GM12878 (cell line): Measurements from ENCODE around the gene CWC27. TPM values are rescaled to one million over a fixed set of nuclear protein-coding genes. Genes with fewer than 3 reads are reported as not detected.

Experiments
- ATAC-seq: fragments of 200-7000 bp; cut with Tn5 transposase; 3 replicates; pipeline ENCODE4 v1.9.1; 2020; ENCODE audit warnings: mild to moderate bottlenecking, moderate library complexity
- BruUV-seq: library from RNA; stranded (reverse); fragments of 400-500 nt; replicated peaks from 2 replicates; lab custom pipeline; 2021; lab: Mats Ljungman, UMichigan
- CTCF ChIA-PET: fragments of 300-600 bp; sonication (Branson Sonifier 250); formaldehyde crosslinking; extraction: SDS; loops from one replicate; lab custom pipeline; 2021; ENCODE audit warnings: inconsistent platforms; lab: Yijun Ruan, JAX
- POLR2A ChIA-PET: fragments of 350-600 bp; formaldehyde crosslinking; extraction: SDS; loops from one replicate; lab custom pipeline; 2021; ENCODE audit warnings: inconsistent platforms; lab: Charles Lee
- RAD21 ChIA-PET: fragments of 300-600 bp; sonication (Branson Sonifier 250); formaldehyde crosslinking; loops from one replicate; lab custom pipeline; 2023; ENCODE audit warnings: antibody characterized with exemption; ENCODE audit not compliant: unreplicated experiment; lab: Charles Lee
- SMC1A ChIA-PET: fragments of 300-600 bp; sonication (Branson Sonifier 250); formaldehyde crosslinking; loops from one replicate; lab custom pipeline; 2023; ENCODE audit not compliant: unreplicated experiment, uncharacterized antibody; lab: Charles Lee
- DNase-seq: peaks from one replicate; pipeline ENCODE4 v3.0.0-alpha.2; 2011; ENCODE audit warnings: low read depth, low spot score
- FAIRE-seq: peaks from 3 replicates; lab custom pipeline; 2011; peaks lifted over from hg19 to GRCh38; lab: Jason Lieb, UNC
- H2AFZ ChIP-seq: 2 replicates; pipeline ENCODE4 v1.6.0; 2011; ENCODE audit warnings: low read depth, low read length, control low read depth; ENCODE audit not compliant: control insufficient read depth
- H3K27ac ChIP-seq: 2 replicates; pipeline ENCODE4 v1.5.1; 2011; ENCODE audit warnings: control low read depth; ENCODE audit not compliant: control insufficient read depth, insufficient read depth
- H3K27me3 ChIP-seq, 2 experiments: replicated peaks in 1 of 2; 2 replicates each; pipeline versions ENCODE4 v1.6.0 to v1.6.1; 2011; ENCODE audit warnings: low read length in 1 of 2; ENCODE audit not compliant: control insufficient read depth in 2 of 2, insufficient read depth in 2 of 2
- H3K36me3 ChIP-seq, 2 experiments: 2 replicates each; pipeline ENCODE4 v1.5.1; 2011; ENCODE audit warnings: low read length in 1 of 2; ENCODE audit not compliant: control insufficient read depth in 2 of 2, insufficient read depth in 2 of 2
- H3K4me1 ChIP-seq: 2 replicates; pipeline ENCODE4 v1.6.1; 2011; ENCODE audit warnings: mild to moderate bottlenecking, low read length, moderate library complexity, mixed read lengths; ENCODE audit not compliant: control insufficient read depth, insufficient read depth
- H3K4me2 ChIP-seq: 2 replicates; pipeline ENCODE4 v1.6.0; 2011; ENCODE audit warnings: control low read depth; ENCODE audit not compliant: control insufficient read depth, insufficient read depth
- H3K4me3 ChIP-seq: fragments of 200-600 bp; sonication (generic); 2 replicates; pipeline ENCODE4 v1.5.1; 2016
- H3K79me2 ChIP-seq: 2 replicates; pipeline ENCODE4 v1.6.0; 2011; ENCODE audit warnings: low read length; ENCODE audit not compliant: control insufficient read depth, insufficient read depth
- H3K9ac ChIP-seq: 2 replicates; pipeline ENCODE4 v1.8.0; 2011; ENCODE audit warnings: low read length, control low read depth, mixed read lengths; ENCODE audit not compliant: control insufficient read depth, insufficient read depth
- H3K9me3 ChIP-seq: replicated peaks from 3 replicates; pipeline ENCODE4 v1.5.1; 2011; ENCODE audit warnings: mild to moderate bottlenecking, low read length; ENCODE audit not compliant: control insufficient read depth, insufficient read depth
- H4K20me1 ChIP-seq: 2 replicates; pipeline ENCODE4 v1.6.0; 2011; ENCODE audit not compliant: control insufficient read depth, insufficient read depth
- BCL11A ChIP-seq: IDR thresholded peaks from 2 replicates; pipeline ENCODE4 v1.6.1; 2011; ENCODE audit warnings: low read depth, low read length
- CBX5 ChIP-seq: sonication (generic); IDR thresholded peaks from 2 replicates; pipeline ENCODE4 v1.6.1; 2016; ENCODE audit warnings: low read depth, moderate library complexity, mild to moderate bottlenecking, inconsistent platforms
- IKZF2 ChIP-seq, 2 experiments: fragments of 450-650 bp; IDR thresholded peaks; 2 replicates each; pipeline ENCODE4 v1.6.1; 2017; ENCODE audit warnings: mild to moderate bottlenecking in 2 of 2, moderate library complexity in 2 of 2
- MXI1 ChIP-seq: fragments of 150-350 bp; IDR thresholded peaks from 2 replicates; pipeline ENCODE4 v1.6.1; 2011; ENCODE audit warnings: low read depth, mild to moderate bottlenecking, inconsistent platforms, low read length, improper control_type of control experiment
- RELA ChIP-seq: fragments of 450-650 bp; IDR thresholded peaks from 2 replicates; pipeline ENCODE4 v1.8.0; 2014; ENCODE audit warnings: borderline replicate concordance; ENCODE audit not compliant: partially characterized antibody
- RUNX3 ChIP-seq: IDR thresholded peaks from 2 replicates; pipeline ENCODE4 v1.6.1; 2012; ENCODE audit warnings: low read length, inconsistent platforms
- SUPT20H ChIP-seq: IDR thresholded peaks from 2 replicates; pipeline ENCODE4 v1.6.1; 2011; ENCODE audit warnings: low read depth, mild to moderate bottlenecking, low read length, moderate library complexity, borderline replicate concordance; ENCODE audit not compliant: control insufficient read depth
- ZSCAN29 ChIP-seq: fragments of 450-650 bp; IDR thresholded peaks from 2 replicates; pipeline ENCODE4 v1.6.1; 2017; ENCODE audit warnings: mild to moderate bottlenecking, moderate library complexity
- whole genome bisulfite sequencing: methylation state at CpG from one replicate; pipeline ENCODE4 v1.1.6; 2016; ENCODE audit warnings: low lambda C conversion rate; ENCODE audit not compliant: insufficient replicate concordance, insufficient coverage; ENCODE audit errors: missing lambda C conversion rate; 5-methylcytosine and 5-hydroxymethylcytosine counted together
- in situ Hi-C: fragments of 300-500 bp; cut with MboI; formaldehyde crosslinking; loops from 9 replicates; pipeline ENCODE4 v1.14.3; 2018; ENCODE audit warnings: mixed read lengths
- intact Hi-C: fragments of 100-400 bp; cut with micrococcal nuclease; formaldehyde crosslinking; loops from one replicate; pipeline ENCODE4 v1.14.2; 2022; ENCODE audit not compliant: unreplicated experiment
- polyA plus RNA-seq, 11 experiments: library from polyadenylated mRNA; depleted of rRNA in 4 of 11; unstranded in 6 of 11; stranded (reverse) in 5 of 11; fragments of >200 nt; fragmentation: Nextera tagmentation in 4 of 11; fragmentation: Illumina TruSeq in 1 of 11; extraction: Ambion mirVana in 4 of 11; extraction: Trizol in 1 of 11; gene quantifications; 1 replicate in 1 of 11; 2 replicates in 10 of 11; pipeline versions ENCODE4 v1.2.1 to v1.2.3, GENCODE V29; 2011 to 2016; ENCODE audit warnings: inconsistent platforms in 2 of 11, missing spikeins in 2 of 11, low read depth in 1 of 11
- total RNA-seq, 4 experiments: library from RNA; depleted of rRNA in 3 of 4; stranded (reverse); fragments of >200 nt in 3 of 4; fragmentation: Illumina TruSeq in 1 of 4; extraction: Trizol in 1 of 4; gene quantifications; 2 replicates each; pipeline versions ENCODE4 v1.2.1 to v1.2.3, GENCODE V29; 2013 to 2021
- TF ChIP-seq, protein P1 (sequence below): IDR thresholded peaks from 2 replicates; pipeline ENCODE4 v1.6.1; 2012; ENCODE audit warnings: low read depth, low read length, improper control_type of control experiment
- TF ChIP-seq, protein P2 (sequence below), 3 experiments: IDR thresholded peaks in 2 of 3; conservative IDR thresholded peaks in 1 of 3; 2 replicates each; pipeline ENCODE4 v1.5.1; 2011; ENCODE audit warnings: low read depth in 3 of 3, low read length in 3 of 3, mild to moderate bottlenecking in 3 of 3, control low read depth in 2 of 3, moderate library complexity in 2 of 3, inconsistent platforms in 1 of 3, mixed read lengths in 1 of 3; ENCODE audit not compliant: control insufficient read depth in 2 of 3, insufficient read depth in 1 of 3; ENCODE audit errors: extremely low read depth in 1 of 3
- TF ChIP-seq, protein P3 (sequence below): fragments of 450-650 bp; formaldehyde crosslinking; IDR thresholded peaks from 2 replicates; pipeline ENCODE4 v1.4.0; 2020; ENCODE audit warnings: mild to moderate bottlenecking, moderate library complexity
- TF ChIP-seq, protein P4 (sequence below): fragments of 450-650 bp; IDR thresholded peaks from 2 replicates; pipeline ENCODE4 v1.6.1; 2018; ENCODE audit warnings: mild to moderate bottlenecking, low read depth, moderate library complexity; ENCODE audit not compliant: partially characterized antibody

The CWC27 gene
- total and polyA plus RNA-seq, 10 of the 15 experiments (the other 5 are each of a cell fraction or from before 2014, with no cell fraction given): 21.7 to 61.9 (median 47.0) TPM

DNA sequence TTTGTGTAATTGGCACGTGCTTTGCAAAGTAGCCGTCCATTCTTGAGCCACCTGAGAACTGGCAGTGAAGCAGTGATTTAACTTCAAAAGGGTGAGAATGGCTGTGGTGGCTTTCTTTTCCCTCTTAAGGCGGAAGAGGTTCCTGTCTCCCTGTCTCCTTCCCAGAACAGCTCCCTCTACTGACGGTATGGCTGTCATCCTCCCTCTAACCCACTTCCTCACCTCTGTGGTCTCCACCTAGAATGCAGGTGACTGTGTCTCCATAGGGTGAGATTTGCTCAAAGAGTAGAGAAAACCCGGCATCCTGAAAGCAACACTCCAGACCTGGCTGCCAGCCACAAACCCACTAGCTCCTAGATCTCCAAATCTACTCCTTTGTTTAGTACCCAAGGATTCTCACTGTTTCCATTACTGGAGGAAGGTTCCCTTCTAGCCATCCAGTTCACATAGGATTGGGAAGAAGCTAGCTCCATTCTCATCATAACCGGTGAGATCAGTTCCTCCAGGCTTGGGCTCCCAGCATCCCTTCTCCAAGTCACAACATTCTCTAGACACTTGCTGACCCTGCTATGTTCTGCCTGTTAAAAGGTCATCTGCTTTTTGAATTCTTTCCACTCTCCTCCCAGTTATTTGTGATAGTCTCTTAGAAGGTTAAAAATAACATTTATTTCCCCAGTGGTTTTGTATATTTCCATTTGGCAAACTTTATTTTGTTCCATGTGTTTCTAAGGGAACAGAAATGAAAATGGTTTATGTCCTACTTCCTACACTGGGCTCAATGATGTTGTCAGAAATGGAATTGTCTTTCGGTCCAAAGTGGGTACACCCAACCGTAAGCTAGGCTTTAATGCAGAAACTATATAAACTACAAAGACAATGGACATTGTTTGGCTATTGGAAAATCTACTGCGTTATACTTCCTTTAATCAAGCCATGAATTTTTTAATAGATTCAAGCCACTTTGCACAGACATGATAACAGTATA lies 269.4 kb downstream of the CWC27 start:
- DNase-seq: no peak
- no peak for FAIRE-seq
- no peak for ATAC-seq
- intact Hi-C loops: no loop called here
- Histone ChIP-seq H3K27ac (no peak overlapping the region), H3K9ac (no peak overlapping the region), H3K4me1 (peaks cover 18% of the 10 kb centered on the region), H3K27me3 (no peaks in the 10 kb centered on the region), H3K9me3 (no peaks in the 10 kb centered on the region; the same call in 2 of the 3 replicates), H3K4me2 (no peak overlapping the region), H2AFZ (no peak overlapping the region), H3K36me3 (no peaks in the 10 kb centered on the region), H3K4me3 (no peak overlapping the region), H3K79me2 (no peaks in the 10 kb centered on the region), H4K20me1 (no peaks in the 10 kb centered on the region)
- no TSS peak for BruUV-seq
- ChIA-PET SMC1A (interaction anchor here (0.6 to 20.8 kb wide), 5 partner anchors 8 to 781 kb away, joined by 3 to 614 read pairs (median 9); no protein-coding TSS in a partner anchor), CTCF (interaction anchor here (0.6 to 7.8 kb wide), 19 partner anchors 10 to 227 kb away, joined by 3 to 67 read pairs (median 4); no protein-coding TSS in a partner anchor), POLR2A (interaction anchor here (0.6 to 7.6 kb wide), 4 partner anchors 11 to 61 kb away, joined by 3 to 52 read pairs (median 4); no protein-coding TSS in a partner anchor), RAD21 (interaction anchor here (0.5 to 5.3 kb wide), 6 partner anchors 8 to 444 kb away, joined by 3 to 23 read pairs (median 4); no protein-coding TSS in a partner anchor)
- in situ Hi-C loops: no loop called here
- 78% methylated on average over 9 of the region's 9 CpGs for WGBS
- TF ChIP-seq, protein P1, sequence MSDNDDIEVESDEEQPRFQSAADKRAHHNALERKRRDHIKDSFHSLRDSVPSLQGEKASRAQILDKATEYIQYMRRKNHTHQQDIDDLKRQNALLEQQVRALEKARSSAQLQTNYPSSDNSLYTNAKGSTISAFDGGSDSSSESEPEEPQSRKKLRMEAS: no peak
- TF ChIP-seq RUNX3 (peak; percentile 40; the same call in 1 of the 2 replicates), SUPT20H (no peak), BCL11A (no peak), CBX5 (no peak), RELA (no peak), MXI1 (no peak), IKZF2 (IDR thresholded peaks at IDR 0.05) (no peak), ZSCAN29 (no peak)
- TF ChIP-seq, protein P2, sequence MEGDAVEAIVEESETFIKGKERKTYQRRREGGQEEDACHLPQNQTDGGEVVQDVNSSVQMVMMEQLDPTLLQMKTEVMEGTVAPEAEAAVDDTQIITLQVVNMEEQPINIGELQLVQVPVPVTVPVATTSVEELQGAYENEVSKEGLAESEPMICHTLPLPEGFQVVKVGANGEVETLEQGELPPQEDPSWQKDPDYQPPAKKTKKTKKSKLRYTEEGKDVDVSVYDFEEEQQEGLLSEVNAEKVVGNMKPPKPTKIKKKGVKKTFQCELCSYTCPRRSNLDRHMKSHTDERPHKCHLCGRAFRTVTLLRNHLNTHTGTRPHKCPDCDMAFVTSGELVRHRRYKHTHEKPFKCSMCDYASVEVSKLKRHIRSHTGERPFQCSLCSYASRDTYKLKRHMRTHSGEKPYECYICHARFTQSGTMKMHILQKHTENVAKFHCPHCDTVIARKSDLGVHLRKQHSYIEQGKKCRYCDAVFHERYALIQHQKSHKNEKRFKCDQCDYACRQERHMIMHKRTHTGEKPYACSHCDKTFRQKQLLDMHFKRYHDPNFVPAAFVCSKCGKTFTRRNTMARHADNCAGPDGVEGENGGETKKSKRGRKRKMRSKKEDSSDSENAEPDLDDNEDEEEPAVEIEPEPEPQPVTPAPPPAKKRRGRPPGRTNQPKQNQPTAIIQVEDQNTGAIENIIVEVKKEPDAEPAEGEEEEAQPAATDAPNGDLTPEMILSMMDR (IDR thresholded peaks at IDR 0.05 in 2 of 3, conservative IDR thresholded peaks at IDR 0.05 in 1 of 3; ENCODE audit: control insufficient read depth in 2 of 3, extremely low read depth in 1 of 3, insufficient read depth in 1 of 3, low read depth in 3 of 3, low read length in 3 of 3): peak; percentile 22 to 38 (median 29); a peak in 4 of 6 replicates
- TF ChIP-seq, protein P3, sequence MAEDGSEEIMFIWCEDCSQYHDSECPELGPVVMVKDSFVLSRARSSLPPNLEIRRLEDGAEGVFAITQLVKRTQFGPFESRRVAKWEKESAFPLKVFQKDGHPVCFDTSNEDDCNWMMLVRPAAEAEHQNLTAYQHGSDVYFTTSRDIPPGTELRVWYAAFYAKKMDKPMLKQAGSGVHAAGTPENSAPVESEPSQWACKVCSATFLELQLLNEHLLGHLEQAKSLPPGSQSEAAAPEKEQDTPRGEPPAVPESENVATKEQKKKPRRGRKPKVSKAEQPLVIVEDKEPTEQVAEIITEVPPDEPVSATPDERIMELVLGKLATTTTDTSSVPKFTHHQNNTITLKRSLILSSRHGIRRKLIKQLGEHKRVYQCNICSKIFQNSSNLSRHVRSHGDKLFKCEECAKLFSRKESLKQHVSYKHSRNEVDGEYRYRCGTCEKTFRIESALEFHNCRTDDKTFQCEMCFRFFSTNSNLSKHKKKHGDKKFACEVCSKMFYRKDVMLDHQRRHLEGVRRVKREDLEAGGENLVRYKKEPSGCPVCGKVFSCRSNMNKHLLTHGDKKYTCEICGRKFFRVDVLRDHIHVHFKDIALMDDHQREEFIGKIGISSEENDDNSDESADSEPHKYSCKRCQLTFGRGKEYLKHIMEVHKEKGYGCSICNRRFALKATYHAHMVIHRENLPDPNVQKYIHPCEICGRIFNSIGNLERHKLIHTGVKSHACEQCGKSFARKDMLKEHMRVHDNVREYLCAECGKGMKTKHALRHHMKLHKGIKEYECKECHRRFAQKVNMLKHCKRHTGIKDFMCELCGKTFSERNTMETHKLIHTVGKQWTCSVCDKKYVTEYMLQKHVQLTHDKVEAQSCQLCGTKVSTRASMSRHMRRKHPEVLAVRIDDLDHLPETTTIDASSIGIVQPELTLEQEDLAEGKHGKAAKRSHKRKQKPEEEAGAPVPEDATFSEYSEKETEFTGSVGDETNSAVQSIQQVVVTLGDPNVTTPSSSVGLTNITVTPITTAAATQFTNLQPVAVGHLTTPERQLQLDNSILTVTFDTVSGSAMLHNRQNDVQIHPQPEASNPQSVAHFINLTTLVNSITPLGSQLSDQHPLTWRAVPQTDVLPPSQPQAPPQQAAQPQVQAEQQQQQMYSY (CRISPR knock-in tag): no peak
- TF ChIP-seq, protein P4, sequence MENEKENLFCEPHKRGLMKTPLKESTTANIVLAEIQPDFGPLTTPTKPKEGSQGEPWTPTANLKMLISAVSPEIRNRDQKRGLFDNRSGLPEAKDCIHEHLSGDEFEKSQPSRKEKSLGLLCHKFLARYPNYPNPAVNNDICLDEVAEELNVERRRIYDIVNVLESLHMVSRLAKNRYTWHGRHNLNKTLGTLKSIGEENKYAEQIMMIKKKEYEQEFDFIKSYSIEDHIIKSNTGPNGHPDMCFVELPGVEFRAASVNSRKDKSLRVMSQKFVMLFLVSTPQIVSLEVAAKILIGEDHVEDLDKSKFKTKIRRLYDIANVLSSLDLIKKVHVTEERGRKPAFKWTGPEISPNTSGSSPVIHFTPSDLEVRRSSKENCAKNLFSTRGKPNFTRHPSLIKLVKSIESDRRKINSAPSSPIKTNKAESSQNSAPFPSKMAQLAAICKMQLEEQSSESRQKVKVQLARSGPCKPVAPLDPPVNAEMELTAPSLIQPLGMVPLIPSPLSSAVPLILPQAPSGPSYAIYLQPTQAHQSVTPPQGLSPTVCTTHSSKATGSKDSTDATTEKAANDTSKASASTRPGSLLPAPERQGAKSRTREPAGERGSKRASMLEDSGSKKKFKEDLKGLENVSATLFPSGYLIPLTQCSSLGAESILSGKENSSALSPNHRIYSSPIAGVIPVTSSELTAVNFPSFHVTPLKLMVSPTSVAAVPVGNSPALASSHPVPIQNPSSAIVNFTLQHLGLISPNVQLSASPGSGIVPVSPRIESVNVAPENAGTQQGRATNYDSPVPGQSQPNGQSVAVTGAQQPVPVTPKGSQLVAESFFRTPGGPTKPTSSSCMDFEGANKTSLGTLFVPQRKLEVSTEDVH: no peak
